Measurements from ENCODE around the gene UNC45B.
"Not testable (repeated sequence)": the region's sequence is repeated elsewhere in the genome, so short reads cannot be mapped to it uniquely, and the experiment has no call there.

The UNC45B gene

GRCh38 chr17:35141681-35142466, 5.7 kb upstream of the UNC45B start, which contains the start of gene NLE1:
Gene NLE1 (minus strand): TSS chr17:35142303. CDS start chr17:35142275, 28 bp downstream.
- peak; percentile 63 for DNase-seq

GRCh38 chr17:35142467-35142796, 5.2 kb upstream of the UNC45B start:
- DNase-seq = no peak

- DNase-seq = no peak
Measured at GRCh38 chr17:35144840-35145239, 2.8 kb upstream of the UNC45B start.

- no peak for DNase-seq
Measured at GRCh38 chr17:35146214-35146833, 1.3 kb upstream of the UNC45B start.

- DNase-seq = no peak
Measured at GRCh38 chr17:35148144-35148543, 527 bp downstream of the UNC45B start.

- no peak for DNase-seq
Measured at GRCh38 chr17:35149941-35150340, 2.3 kb downstream of the UNC45B start.

- not testable (repeated sequence) for DNase-seq
Measured at GRCh38 chr17:35151080-35151479, 3.5 kb downstream of the UNC45B start.

GRCh38 chr17:35152421-35153140, 5.0 kb downstream of the UNC45B start:
- no peak for DNase-seq

GRCh38 chr17:35154196-35155165, 6.9 kb downstream of the UNC45B start:
- no peak for DNase-seq

- DNase-seq = no peak
Measured at GRCh38 chr17:35155246-35155645, 7.6 kb downstream of the UNC45B start.

GRCh38 chr17:35159940-35160339, 12.3 kb downstream of the UNC45B start:
- no peak for DNase-seq

GRCh38 chr17:35160354-35161201, 13.0 kb downstream of the UNC45B start:
- DNase-seq = no peak

GRCh38 chr17:35161281-35161761, 13.7 kb downstream of the UNC45B start:
- peak; percentile 18 for DNase-seq

GRCh38 chr17:35162755-35163154, 15.1 kb downstream of the UNC45B start:
- DNase-seq = no peak

- DNase-seq = no peak
Measured at GRCh38 chr17:35163886-35164285, 16.3 kb downstream of the UNC45B start.

- no peak for DNase-seq
Measured at GRCh38 chr17:35164716-35165115, 17.1 kb downstream of the UNC45B start.

GRCh38 chr17:35166526-35166925, 18.9 kb downstream of the UNC45B start:
- no peak for DNase-seq

GRCh38 chr17:35167046-35167445, 19.4 kb downstream of the UNC45B start:
- DNase-seq = no peak

- no peak for DNase-seq
Measured at GRCh38 chr17:35167666-35168065, 20.0 kb downstream of the UNC45B start.

GRCh38 chr17:35169835-35170363, 22.3 kb downstream of the UNC45B start:
- DNase-seq = no peak
